ACHN (cell line): Measurements from ENCODE around the gene PCDHB5.
"Not testable (repeated sequence)": the region's sequence is repeated elsewhere in the genome, so short reads cannot be mapped to it uniquely, and the experiment has no call there.

Experiments
- DNase-seq: peaks from one replicate; pipeline ENCODE4 v3.0.0-alpha.2; 2015
- in situ Hi-C: cut with HindIII; loops from 2 replicates; pipeline ENCODE4 v1.10.0; 2017; ENCODE audit warnings: low sequenced_read_pairs, low pct_ligation_motif_present, low pct_unique_long_range_greater_than_20kb

Gene PCDHB5

GRCh38 chr5:141150224-141150992 lies 15.4 kb downstream of the PCDHB5 start:
- DNase-seq: no peak
- in situ Hi-C loops: no loop called here

- in situ Hi-C loops: no loop called here
- no peak for DNase-seq
Observed at GRCh38 chr5:141150993-141151325, 16.0 kb downstream of the PCDHB5 start.

GRCh38 chr5:141151632-141152031 lies 16.6 kb downstream of the PCDHB5 start:
- DNase-seq, in situ Hi-C loops: not testable (repeated sequence)

- DNase-seq, in situ Hi-C loops: not testable (repeated sequence)
Observed at GRCh38 chr5:141152096-141152495, 17.1 kb downstream of the PCDHB5 start.

- in situ Hi-C loops: no loop called here
- no peak for DNase-seq
Observed at GRCh38 chr5:141155540-141156374, 20.8 kb downstream of the PCDHB5 start.

GRCh38 chr5:141157356-141157755 lies 22.4 kb downstream of the PCDHB5 start:
- in situ Hi-C loops, DNase-seq: not testable (repeated sequence)

- DNase-seq, in situ Hi-C loops: not testable (repeated sequence)
Observed at GRCh38 chr5:141157901-141158300, 22.9 kb downstream of the PCDHB5 start.

- peak; percentile 44 for DNase-seq
- in situ Hi-C loops: no loop called here
Observed at GRCh38 chr5:141172381-141173204, 37.6 kb downstream of the PCDHB5 start, which contains the start of gene PCDHB7. TSS of gene PCDHB7 (plus strand) at chr5:141172644. CDS start at chr5:141172836, 192 bp downstream.

GRCh38 chr5:141174291-141175104 lies 39.5 kb downstream of the PCDHB5 start:
- DNase-seq, in situ Hi-C loops: not testable (repeated sequence)

- DNase-seq: no peak
- in situ Hi-C loops: no loop called here
Observed at GRCh38 chr5:141175933-141176332, 40.9 kb downstream of the PCDHB5 start.

GRCh38 chr5:141177577-141178191 lies 42.7 kb downstream of the PCDHB5 start, which contains the start of gene PCDHB8:
TSS of gene PCDHB8 (plus strand) at chr5:141177790. CDS start at chr5:141178035, 245 bp downstream.
- peak; percentile 45 for DNase-seq

GRCh38 chr5:141179371-141179770 lies 44.4 kb downstream of the PCDHB5 start:
- DNase-seq, in situ Hi-C loops: not testable (repeated sequence)

More at GRCh38 chr5:141177577-141178191, 42.7 kb downstream of the PCDHB5 start, which contains the start of gene PCDHB8:
- in situ Hi-C loops: not testable (repeated sequence)

- in situ Hi-C loops, DNase-seq: not testable (repeated sequence)
Observed at GRCh38 chr5:141179876-141180275, 44.9 kb downstream of the PCDHB5 start.

- DNase-seq: no peak
- in situ Hi-C loops: no loop called here
Observed at GRCh38 chr5:141180313-141180712, 45.3 kb downstream of the PCDHB5 start.

- DNase-seq: no peak
- in situ Hi-C loops: no loop called here
Observed at GRCh38 chr5:141182248-141182647, 47.2 kb downstream of the PCDHB5 start, which contains the start of gene PCDHB16. TSS of gene PCDHB16 (plus strand) at chr5:141182387. CDS start at chr5:141182560, 173 bp downstream.

- in situ Hi-C loops, DNase-seq: not testable (repeated sequence)
Observed at GRCh38 chr5:141184117-141184855, 49.3 kb downstream of the PCDHB5 start.
